HG02981 (cell line): ENCODE measurements around the gene INAFM2.

ENCODE experiments used
- ATAC-seq: cut with Tn5 transposase; IDR thresholded peaks from one replicate; pipeline ENCODE4 v1.9.1; 2021; ENCODE audit warnings: mild to moderate bottlenecking, moderate library complexity; ENCODE audit not compliant: unreplicated experiment

Gene INAFM2

DNA sequence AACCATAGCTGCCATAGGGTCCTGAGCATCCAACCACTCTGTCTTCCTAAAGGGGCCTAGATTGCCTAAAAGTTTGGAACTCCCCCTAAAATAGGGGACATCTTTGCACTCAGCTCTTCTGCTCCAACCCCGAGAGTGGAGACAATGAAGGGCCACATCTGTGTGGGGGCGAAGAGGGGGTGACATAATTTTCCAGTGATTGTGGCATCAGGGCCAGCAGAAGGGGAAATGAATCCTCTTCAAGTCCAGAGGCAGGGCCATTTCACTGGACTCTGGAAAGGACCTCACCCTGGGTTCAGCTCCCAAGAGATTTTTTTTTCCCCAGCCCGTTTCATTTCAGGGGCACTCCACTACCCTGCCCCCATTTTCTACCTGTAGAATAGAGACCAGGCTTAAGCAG, 36.0 kb upstream of the INAFM2 start:
- ATAC-seq = no peak

GRCh38 chr15:40287968-40288367, 35.5 kb upstream of the INAFM2 start:
- ATAC-seq = no peak

GRCh38 chr15:40289140-40289775, 34.2 kb upstream of the INAFM2 start:
- no peak for ATAC-seq

- ATAC-seq = no peak
These were observed 33.0 kb upstream of the INAFM2 start for GRCh38 chr15:40290545-40290917.

GRCh38 chr15:40290918-40291574, 32.4 kb upstream of the INAFM2 start:
- ATAC-seq = no peak

- no peak for ATAC-seq
These were observed 31.2 kb upstream of the INAFM2 start for GRCh38 chr15:40292246-40292645.

DNA sequence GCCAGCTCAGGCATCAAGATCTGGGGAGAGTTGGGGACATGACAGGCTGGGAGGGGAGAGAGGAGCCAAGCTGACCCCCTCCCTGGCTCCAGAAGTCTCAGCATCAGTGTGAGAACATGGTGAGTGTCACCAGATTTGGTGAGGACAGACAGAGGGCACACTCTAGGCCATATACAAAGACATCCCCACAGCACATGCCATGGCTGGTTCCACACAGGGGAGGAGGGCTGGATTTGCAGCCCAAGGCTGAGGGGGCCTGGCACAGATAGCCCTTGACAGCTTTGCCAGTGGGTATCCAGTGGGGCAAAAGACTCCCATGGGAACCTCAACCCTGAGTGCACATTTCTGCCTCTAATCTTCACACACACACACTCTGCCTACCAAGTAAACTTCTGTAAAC, 30.5 kb upstream of the INAFM2 start:
- no peak for ATAC-seq

DNA sequence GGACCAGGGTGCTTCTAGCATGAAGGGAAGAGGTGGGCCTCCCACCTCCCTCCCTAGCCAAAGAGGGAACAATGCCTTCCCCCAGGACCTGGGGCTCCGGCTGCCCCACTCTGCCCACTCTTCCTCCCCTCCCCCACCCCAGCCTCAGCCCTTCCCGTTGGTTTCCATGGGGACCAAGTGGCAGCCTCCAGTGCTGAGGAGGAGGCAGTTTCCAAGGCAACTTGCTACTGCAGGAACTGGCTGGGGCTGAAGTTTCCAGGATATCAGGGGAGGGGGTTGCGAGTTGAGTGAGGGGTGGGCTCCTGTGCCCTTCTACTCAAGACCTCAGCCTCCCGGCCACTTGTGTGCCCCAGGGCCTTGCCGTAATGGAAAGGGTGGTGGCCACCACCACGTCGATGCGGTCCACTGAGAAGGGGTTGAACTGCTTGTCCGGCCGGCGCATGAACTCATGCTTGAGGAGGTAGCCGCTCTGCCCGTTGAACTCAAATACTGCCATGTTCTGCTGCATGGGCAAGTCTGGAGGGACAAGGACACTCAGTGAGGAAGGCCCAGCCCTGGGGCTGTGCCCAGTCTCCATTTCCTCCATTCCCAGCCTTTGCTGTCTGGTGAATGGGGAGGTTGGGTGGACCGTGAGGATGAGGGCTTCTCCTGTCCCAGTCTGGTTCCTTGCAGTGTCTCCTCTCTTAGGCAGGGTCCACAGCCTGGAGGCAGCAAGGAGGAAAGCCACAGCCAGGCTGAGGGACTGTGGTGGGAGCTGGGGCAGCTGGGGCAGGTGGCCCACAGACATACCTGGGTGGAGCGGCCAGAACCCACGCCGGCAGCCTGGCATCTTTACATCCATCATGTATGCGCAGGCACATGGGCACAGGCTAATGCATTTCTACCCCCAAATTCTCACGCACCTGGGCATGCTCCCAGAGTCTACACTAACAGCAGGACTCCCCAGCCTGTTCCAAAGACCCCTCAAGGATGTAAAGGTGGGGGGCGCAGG, 29.3 kb upstream of the INAFM2 start:
- ATAC-seq = no peak

GRCh38 chr15:40295297-40295696, 28.2 kb upstream of the INAFM2 start:
- ATAC-seq = no peak

DNA sequence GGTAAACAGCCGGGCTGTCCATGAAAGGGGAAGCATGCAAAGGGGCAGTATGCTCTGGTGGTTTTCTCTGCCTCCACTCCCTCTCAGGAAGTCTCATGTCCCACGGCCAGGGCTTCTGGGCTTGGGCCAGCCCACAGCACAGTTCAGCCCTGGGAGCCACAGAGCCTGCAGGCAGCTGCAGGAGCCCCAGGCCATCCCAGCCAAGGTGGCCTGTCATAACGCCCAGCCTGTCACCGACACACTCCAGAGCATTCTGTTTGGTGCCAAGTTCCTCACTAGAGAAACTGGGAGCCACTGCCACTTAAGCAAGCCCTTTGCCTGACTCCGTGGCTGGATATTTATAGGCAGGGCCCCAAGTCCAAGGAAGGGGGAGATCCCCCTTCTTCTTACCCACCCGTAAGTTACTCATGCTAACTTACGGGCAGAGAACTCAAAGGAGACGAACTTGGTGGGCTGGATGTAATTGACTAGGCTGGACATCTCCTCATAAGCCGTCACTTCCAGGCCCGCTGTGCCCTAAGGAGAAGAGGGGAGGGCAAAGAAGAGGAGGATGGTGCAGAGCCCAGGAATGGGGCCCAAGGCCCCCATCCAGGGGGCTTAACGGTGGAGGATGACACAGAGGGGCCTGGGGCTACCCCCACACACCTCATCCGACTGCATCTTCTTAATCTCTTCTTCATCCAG, 27.5 kb upstream of the INAFM2 start:
- no peak for ATAC-seq

DNA sequence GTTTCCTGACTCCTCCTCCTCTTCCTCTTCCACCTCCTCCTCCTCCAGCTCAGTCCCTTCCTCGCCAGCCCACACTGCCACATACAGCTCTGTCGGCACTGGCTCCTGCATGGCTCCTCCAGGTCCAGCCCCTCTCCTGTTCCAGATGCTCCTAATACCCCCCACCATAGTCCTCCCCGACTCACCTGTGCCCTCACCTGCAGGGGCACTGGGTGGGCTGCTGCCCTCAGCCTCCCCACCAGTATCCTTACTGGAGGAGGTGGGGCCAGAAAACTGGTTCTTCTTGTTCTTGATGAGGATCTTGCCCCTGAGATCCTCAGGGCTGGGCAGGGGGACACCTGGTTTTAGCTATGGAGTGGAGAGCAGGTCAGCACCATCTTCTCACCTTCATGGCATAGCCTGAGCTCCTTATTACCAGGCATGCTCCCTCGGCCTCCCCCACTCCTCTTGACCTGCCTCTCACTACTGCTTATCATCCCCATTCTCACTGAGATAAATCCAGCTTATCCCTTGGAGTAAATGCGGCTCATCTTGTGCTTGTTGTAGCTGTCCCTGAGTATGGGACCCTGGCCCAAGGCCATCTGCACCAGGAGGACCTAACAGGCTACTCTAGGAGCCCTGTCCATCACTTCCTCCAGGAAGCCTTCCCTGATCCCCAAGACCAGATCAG, 26.8 kb upstream of the INAFM2 start:
- no peak for ATAC-seq

- no peak for ATAC-seq
These were observed 26.1 kb upstream of the INAFM2 start for GRCh38 chr15:40297356-40297755.

- ATAC-seq = no peak
These were observed 25.1 kb upstream of the INAFM2 start for GRCh38 chr15:40298216-40298935.

DNA sequence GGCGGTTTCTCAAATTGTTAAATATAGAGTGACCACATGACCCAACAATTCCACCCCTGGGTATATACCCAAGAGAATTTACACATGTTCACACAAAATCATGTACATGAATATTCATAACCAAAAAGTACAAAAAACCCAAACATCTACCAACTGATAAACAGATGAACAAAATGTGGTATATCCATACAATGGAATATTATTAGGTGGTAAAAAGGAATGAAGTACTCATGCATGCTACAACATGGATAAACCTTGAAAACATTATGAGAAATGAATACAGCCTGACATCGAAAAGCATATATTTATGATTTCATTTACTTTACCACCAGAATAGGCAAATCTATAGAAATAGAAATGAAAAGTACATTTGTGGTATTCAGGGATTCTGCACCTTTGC, 23.1 kb upstream of the INAFM2 start:
- no peak for ATAC-seq

- no peak for ATAC-seq
These were observed 22.7 kb upstream of the INAFM2 start for GRCh38 chr15:40300771-40301170.

DNA sequence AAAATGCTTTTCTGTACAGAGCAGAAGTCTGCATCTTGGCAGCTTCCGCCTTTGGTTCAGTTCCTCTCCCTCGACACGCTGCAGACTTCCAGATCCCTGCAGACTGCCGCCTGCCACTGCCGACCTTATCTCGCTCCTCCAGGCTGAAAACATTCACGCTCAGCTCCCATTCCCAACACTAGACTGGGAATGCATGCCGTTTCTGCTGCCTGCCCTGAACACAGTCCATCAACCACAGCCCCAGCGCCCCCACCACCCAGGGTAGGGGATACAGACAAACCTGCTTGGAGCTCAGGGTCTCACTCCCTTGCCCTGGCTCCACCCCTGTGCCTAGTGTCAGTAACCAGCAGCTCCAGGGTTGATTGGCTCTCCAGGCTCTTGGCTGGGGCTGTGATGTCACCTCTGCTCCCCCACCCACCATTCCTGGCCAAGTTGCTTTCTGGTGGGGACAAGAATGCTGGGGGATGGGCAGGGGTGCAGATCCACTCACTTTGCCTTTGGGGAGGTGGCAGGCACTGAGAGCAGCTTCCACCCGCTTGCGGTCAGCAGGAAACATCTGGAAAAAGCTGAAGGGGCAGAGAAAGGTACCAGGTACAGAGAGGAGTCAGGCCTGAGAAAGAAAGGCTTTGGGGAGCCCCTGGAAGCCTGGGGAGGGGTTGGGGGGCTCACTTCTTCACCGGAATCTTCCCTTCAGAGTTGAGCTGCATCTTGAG, 21.9 kb upstream of the INAFM2 start:
- ATAC-seq = no peak

GRCh38 chr15:40302288-40302886, 21.1 kb upstream of the INAFM2 start:
- ATAC-seq = no peak

DNA sequence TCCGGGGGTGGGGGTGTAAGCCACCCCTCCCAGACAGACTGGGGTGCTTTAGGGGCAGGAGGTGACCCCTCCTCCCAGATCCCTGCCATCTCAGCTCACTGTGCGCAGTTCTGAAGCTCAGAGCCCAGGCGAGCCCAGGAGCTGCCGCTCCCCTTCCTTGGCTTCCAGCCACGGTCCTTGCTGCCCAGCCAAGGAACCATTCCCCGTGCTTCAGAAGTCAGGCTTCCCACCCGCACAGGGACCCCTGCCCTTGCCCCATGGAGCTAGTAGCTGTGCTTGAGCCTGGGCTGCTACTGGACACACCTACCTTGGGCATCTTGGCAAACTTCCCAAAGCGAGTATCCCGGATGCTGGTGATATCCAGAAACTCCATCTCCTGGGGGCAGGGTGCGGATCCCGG, 20.5 kb upstream of the INAFM2 start:
- no peak for ATAC-seq

GRCh38 chr15:40303576-40303975, 19.9 kb upstream of the INAFM2 start:
- no peak for ATAC-seq
